NCI-H2227 (cell line): Measurements from ENCODE around the gene TMPRSS3.
A peak's percentile ranks its signal among the peaks of the same experiment; 100 is the strongest.

ENCODE experiments used
- DNase-seq: peaks from one replicate; lab custom pipeline; 2025; ENCODE audit not compliant: unreplicated experiment; lab: John Stamatoyannopoulos, UW

TMPRSS3 gene

GRCh38 chr21:42429021-42429420, 33.2 kb upstream of the TMPRSS3 start:
- no peak for DNase-seq

- no peak for DNase-seq
Observed at GRCh38 chr21:42427809-42428419, 32.1 kb upstream of the TMPRSS3 start.

GRCh38 chr21:42426876-42427480, 31.1 kb upstream of the TMPRSS3 start:
- no peak for DNase-seq

GRCh38 chr21:42426424-42426823, 30.6 kb upstream of the TMPRSS3 start:
- peak; percentile 10 for DNase-seq

GRCh38 chr21:42425591-42425990, 29.7 kb upstream of the TMPRSS3 start:
- DNase-seq = no peak

- no peak for DNase-seq
Observed at GRCh38 chr21:42424914-42425541, 29.2 kb upstream of the TMPRSS3 start.

GRCh38 chr21:42423685-42424084, 27.8 kb upstream of the TMPRSS3 start:
- DNase-seq = no peak

- DNase-seq = no peak
Observed at GRCh38 chr21:42423197-42423675, 27.4 kb upstream of the TMPRSS3 start.

- DNase-seq = no peak
Observed at GRCh38 chr21:42421018-42421793, 25.4 kb upstream of the TMPRSS3 start.

GRCh38 chr21:42419845-42420244, 24.0 kb upstream of the TMPRSS3 start:
- no peak for DNase-seq

GRCh38 chr21:42418886-42419285, 23.0 kb upstream of the TMPRSS3 start:
- no peak for DNase-seq

- no peak for DNase-seq
Observed at GRCh38 chr21:42417533-42417932, 21.7 kb upstream of the TMPRSS3 start.

- no peak for DNase-seq
Observed at GRCh38 chr21:42414928-42415769, 19.3 kb upstream of the TMPRSS3 start.

GRCh38 chr21:42414553-42414927, 18.7 kb upstream of the TMPRSS3 start:
- no peak for DNase-seq

- DNase-seq = no peak
Observed at GRCh38 chr21:42414066-42414465, 18.2 kb upstream of the TMPRSS3 start.

- DNase-seq = no peak
Observed at GRCh38 chr21:42413500-42413899, 17.6 kb upstream of the TMPRSS3 start.

- no peak for DNase-seq
Observed at GRCh38 chr21:42413093-42413492, 17.2 kb upstream of the TMPRSS3 start.

- no peak for DNase-seq
Observed at GRCh38 chr21:42412636-42412933, 16.7 kb upstream of the TMPRSS3 start.

GRCh38 chr21:42411891-42412635, 16.2 kb upstream of the TMPRSS3 start:
- DNase-seq = no peak

- DNase-seq = no peak
Observed at GRCh38 chr21:42411197-42411869, 15.5 kb upstream of the TMPRSS3 start.
